Activated T-cell treated with anti-CD3 and anti-CD28 coated beads for 4 hours (primary cell): ENCODE measurements around the gene LCN10.

Experiments used
- DNase-seq: peaks from one replicate; pipeline ENCODE4 v3.0.0-alpha.2; 2020

Gene LCN10

DNA sequence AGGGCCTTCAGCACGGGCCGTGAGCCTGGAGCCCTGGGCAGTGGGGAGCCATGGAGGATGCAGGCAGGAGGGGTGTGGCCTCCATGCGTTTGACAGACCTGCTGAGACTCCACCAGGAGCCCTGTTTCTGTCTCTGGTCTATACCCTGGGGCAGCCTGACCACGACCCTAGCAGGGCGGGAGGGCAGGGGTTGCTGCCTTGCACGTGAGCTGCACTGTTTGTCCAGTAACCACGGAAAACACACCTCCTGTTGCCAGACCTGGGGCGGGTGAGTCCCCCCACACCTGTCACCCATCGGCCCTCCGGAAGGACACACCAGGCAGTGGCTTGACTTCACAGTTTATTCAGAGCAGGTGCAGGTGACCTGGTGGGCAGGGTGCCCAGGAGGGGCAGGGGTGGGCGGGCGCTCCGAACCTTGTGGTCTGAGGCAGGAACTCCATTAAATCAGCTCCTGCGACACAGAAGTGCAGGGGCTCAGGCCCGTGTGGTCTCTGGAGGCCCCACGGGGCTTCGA is 11.4 kb upstream of the LCN10 start:
- DNase-seq: no peak

GRCh38 chr9:136753371-136754058 is 10.8 kb upstream of the LCN10 start:
- no peak for DNase-seq

DNA sequence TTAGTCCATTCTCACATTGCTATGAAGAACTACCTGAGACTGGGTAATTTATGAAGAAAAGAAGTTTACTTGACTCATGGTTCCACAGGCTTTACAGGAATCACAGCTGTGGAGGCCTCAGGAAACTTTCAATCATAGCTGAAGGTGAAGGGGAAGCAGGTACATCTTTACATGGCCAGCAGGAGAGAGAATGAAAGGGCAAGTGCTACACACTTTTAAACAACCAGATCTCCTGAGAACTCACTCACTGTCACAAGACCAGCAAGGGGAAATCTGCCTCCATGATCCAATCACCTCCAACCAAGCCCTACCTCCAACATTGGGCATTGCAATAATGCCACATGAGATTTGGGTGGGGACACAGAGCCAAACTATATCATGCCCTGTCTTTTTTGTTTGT is 9.1 kb upstream of the LCN10 start:
- no peak for DNase-seq

GRCh38 chr9:136751244-136751643 is 8.5 kb upstream of the LCN10 start:
- no peak for DNase-seq

DNA sequence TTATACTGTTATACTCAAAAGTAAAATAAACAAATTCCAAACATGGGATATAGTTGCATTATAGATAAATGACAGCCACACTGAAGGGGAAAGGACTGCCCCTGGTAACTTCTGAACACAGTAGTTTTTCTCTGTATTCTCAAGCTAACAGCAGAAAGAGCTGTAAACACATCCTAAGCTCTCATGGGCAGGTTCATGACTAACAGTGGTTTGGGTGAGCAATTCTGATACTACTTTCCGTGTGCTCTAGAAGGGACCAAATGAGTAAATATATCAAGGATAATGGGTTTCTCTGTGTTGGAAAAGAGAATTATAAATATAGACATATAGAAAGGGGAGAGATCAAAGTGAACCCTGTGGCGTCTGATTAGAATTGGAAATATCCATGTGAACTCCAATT is 7.8 kb upstream of the LCN10 start:
- DNase-seq: no peak

GRCh38 chr9:136748666-136749611 is 6.2 kb upstream of the LCN10 start:
- DNase-seq: no peak

GRCh38 chr9:136748201-136748600 is 5.5 kb upstream of the LCN10 start, which contains the start of gene LCN6:
TSS of gene LCN6 (minus strand) at chr9:136748525. CDS start at chr9:136748483, 42 bp downstream.
- DNase-seq: no peak

DNA sequence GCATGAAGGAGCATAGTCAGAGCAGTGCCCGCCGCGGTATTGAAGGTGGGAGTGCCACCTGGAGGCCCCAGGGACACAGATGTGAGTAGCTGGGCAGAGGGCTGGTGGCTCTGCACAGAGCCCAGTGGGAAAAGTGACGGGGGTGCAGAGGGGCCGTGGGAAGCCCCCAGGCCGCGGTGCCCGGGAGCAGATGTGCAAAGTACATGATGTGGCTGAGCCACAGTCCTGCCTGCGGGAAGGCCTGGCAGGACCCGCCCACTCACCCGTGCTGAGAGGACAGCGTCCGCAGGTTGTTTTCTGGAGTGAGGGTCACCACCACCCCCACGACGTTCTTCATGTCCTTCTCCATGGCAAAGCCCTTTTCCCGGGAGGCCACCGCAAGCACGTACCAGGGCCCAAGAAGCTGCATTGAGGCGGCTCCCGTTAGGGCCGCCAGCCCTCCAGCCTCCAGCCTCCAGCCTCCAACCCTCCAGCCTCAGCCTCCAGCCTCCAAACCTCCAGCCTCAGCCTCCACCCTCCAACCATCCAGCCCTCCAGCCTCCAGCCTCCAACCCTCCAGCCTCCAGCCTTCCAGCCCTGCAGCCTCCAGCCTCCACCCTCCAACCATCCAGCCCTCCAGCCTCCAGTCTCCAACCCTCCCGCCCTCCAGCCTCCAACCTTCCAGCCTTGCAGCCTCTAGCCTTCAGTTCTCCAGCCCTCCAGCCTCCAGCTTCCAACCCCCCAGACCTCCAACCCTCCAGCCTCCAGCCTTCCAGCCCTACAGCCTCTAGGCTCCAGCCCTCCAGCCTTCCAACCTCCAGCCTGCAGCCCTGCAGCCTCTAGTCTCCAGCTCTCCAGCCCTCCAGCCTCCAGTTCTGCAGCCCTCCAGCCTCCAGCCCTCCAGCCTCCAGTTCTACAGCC is 4.7 kb upstream of the LCN10 start:
- no peak for DNase-seq

DNA sequence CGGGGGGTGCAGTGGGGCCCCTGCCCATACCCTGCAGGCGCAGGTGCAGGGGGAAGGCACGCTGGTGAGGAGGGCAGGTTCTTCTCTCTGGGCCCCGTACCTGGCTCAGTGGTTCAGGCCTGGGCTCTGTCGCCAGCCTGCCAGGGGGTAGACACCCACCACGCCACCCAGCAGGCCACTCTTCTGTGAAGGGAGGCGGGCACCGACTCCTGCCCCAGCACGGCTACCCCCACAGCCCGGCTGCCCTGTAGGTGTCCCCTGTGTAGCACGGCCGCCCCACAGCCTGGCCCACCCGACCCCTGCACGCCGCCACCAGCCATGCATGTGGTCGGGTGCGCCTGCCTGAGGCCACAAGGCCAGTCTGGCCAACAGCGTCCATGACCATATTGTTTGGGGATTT is 3.9 kb upstream of the LCN10 start:
- no peak for DNase-seq

DNA sequence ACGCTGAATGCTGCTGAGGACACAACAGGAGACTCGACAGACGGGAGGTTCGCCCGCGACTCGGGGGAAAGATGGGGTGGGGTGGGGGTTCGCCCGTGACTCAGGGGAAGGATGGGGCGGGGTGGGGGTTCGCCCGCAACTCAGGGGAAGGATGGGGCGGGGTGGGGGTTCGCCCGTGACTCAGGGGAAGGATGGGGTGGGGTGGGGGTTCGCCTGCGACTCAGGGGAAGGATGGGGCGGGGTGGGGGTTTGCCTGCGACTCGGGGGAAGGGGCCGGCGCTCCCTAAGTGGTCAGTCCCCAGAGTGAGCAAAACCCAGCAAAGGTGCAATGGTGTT is 3.4 kb upstream of the LCN10 start:
- no peak for DNase-seq

DNA sequence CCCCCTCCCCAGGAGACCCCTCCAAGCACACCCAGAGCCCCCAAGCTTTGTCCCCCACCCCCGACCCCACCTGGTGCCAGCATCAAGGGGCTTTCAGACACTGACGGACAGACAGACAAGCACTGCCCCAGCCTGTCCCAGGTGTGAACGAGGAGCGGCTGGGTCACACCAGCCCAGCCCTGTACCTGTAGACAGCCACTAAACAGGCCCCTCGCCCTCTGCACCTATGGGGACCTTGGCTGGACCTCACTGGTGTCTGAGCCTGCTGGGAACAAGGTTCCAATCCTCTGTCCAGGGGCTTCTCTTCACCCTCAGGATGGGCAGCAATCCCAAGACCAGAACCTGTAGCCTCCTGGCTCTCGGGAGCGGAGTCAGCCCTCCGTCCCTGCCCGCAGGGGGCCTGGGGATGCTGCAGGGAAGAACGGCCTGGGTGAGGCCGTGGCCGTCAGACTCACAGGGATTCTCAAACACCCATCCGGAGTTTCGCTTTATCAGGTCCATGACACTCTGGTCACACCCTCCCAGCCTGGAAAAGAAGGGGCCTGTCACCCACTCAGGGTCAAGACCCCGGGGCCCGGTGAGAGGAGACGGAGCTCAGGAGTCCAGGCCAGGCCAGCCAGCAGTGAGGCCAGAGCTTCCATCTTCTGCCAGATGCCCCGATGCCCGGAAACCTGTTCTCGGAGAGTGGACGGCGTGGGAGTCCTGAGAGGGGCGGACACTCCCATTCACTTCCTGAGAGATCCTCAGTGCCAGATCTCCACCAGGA is 2.8 kb upstream of the LCN10 start:
- no peak for DNase-seq

- no peak for DNase-seq
Observed at GRCh38 chr9:136744773-136745172, 2.0 kb upstream of the LCN10 start.

DNA sequence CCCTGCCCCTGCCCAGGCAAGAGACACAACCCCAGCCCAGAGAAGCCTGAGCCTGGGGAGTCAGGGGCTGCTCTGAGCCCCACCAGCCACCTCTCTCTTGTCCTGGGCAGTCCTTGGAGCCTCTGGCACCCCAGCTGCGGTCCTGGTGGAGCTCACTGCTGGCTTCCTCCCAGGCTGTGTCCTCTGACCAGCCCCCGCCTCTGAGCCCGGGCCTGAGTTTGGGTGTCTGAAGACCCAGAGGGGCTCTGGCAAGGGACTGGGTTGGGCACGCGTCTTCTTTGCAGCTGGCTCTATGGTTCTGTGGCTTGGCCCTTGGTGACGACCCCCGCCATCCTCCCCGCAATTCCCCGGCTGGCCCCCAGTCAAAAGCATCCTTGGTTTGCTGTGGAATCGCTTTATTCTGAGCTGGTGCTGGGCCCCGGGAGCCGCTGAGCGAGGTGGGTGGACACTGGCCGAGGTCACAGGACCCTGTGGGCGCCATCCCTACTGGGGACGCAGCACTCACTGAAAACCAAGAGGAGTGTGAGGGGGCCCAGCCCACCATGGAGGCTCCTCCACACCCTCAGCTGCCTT is 985 bp upstream of the LCN10 start:
- no peak for DNase-seq

DNA sequence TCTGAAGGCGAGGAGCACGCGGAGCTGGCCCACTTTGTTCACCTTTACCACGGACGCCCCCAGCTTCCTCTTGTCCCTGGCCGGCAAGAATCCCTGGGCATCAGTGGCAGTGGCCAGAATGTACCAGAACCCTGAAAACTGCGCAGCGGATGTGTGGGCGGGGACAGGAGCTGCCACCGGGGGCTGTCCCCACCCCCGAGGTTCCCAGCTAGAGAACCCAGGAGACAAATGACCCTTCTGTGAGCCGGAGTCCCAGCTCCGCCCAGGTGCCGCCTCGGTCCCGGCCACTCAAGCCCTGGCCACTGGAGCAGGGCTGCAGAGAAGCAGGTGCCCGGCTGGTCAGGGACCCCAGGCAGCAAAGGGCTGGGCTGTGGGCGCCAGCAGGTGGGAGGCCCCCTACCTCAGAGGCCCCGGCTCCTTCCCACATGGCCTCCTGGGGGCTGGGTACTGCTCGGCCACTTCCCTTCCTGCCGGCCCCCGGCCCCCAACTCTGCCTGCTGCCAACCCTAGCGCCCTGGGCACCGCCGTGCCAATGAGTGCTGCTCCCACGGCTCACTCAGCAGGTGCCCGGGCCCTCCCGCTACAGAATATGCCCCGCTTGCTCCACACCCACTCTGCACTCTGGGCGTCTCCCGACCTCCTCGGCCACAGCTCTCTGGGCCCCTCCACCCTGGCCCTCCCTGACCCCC is 713 bp downstream of the LCN10 start:
- DNase-seq: peak; percentile 30

GRCh38 chr9:136740971-136741882 is 1.5 kb downstream of the LCN10 start:
- DNase-seq: no peak

GRCh38 chr9:136740491-136740890 is 2.2 kb downstream of the LCN10 start:
- no peak for DNase-seq

DNA sequence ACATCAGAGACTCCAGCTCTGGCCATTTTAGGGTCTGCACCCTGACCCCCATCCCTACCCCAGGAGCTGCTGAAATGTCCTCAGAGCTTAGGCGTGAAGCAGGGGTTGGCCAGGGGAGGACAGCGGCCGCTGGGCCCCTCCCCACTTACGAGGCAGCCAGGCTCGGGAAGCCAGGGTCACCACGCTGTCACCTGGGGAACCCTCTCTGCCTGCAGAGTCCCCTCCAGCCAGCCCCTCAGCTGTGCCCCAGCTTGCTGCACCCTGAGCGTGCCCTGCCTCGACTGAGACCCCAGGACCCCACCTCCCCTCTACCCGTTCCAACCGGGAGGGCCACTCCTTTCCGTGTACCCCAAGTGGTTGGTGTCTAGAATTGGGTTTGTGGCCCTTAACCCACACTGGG is 2.7 kb downstream of the LCN10 start:
- no peak for DNase-seq

DNA sequence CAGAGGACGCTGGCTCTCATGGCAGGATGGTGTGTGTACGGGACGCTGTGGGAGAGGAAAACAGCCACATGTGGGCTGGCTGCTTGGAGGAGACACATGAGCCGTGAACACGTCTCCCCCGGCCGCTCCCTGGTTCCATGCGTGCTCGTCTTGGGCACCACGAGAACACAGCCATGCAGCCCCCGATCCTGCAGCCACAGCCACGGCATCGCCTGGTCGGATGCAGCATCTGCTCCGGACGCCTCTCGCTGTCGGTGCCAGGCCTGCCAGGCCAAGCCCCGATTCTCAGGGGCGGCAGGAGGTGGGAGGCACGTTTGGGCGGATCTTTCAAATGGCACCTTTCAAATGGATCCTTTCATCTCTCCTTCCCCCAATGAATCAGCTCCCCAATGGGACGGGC is 3.2 kb downstream of the LCN10 start:
- no peak for DNase-seq

DNA sequence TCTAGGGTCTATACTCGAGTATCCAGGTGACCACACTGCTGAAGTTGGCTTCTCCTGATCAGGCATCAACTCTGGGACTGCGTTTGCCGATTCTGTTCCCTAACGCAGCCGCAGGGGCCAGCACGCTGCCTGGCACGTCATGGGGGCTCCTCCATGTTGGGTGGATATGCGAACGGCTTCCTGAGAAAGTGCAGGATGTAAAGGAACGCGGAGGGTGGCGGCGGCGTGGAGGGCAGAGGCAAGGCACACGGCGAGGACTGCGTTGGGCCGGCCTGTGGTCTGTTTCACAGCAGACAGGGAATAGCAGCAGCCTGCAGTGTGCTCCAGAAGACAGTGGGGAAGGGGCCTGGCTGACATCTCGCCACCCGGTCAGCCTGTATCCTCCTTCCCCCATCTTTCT is 3.8 kb downstream of the LCN10 start:
- DNase-seq: no peak

GRCh38 chr9:136735812-136736480 is 6.8 kb downstream of the LCN10 start:
- no peak for DNase-seq
